HG03280 (cell line): Measurements from ENCODE around the gene TYRP1.

Experiments used
- ATAC-seq: cut with Tn5 transposase; IDR thresholded peaks from one replicate; pipeline ENCODE4 v1.9.1; 2021; ENCODE audit warnings: mild to moderate bottlenecking, moderate library complexity; ENCODE audit not compliant: unreplicated experiment

The TYRP1 gene

GRCh38 chr9:12730198-12730597, 37.0 kb downstream of the TYRP1 start:
- no peak for ATAC-seq

- ATAC-seq: no peak
Observed at GRCh38 chr9:12730927-12731326, 37.7 kb downstream of the TYRP1 start.

- no peak for ATAC-seq
Observed at GRCh38 chr9:12732971-12733370, 39.8 kb downstream of the TYRP1 start.

- peak; percentile 39 for ATAC-seq
Observed at GRCh38 chr9:12735665-12736064, 42.5 kb downstream of the TYRP1 start.

- no peak for ATAC-seq
Observed at GRCh38 chr9:12737871-12738270, 44.7 kb downstream of the TYRP1 start.

- no peak for ATAC-seq
Observed at GRCh38 chr9:12739014-12739652, 45.9 kb downstream of the TYRP1 start.

- no peak for ATAC-seq
Observed at GRCh38 chr9:12740845-12741244, 47.7 kb downstream of the TYRP1 start.

GRCh38 chr9:12748016-12748415, 54.8 kb downstream of the TYRP1 start:
- ATAC-seq: no peak

GRCh38 chr9:12748954-12749353, 55.8 kb downstream of the TYRP1 start:
- no peak for ATAC-seq

- ATAC-seq: no peak
Observed at GRCh38 chr9:12753931-12754330, 60.7 kb downstream of the TYRP1 start.

GRCh38 chr9:12759761-12760160, 66.6 kb downstream of the TYRP1 start:
- ATAC-seq: no peak
